Breast epithelium (tissue), 4 donors: ENCODE data around the gene IRF2BP2. TPM values are rescaled to one million over a fixed set of nuclear protein-coding genes. Genes with fewer than 3 reads are reported as not detected.

Experiments
- DNase-seq, 2 donors: peaks; one replicate each; pipeline ENCODE4 v3.0.0-alpha.2; 2019; ENCODE audit warnings: low spot score in 2 of 2
- H3K27ac ChIP-seq, 2 donors: fragments of 200-600 bp; sonication (generic) in 1 of 2; one replicate each; pipeline ENCODE4 v1.5.1; 2016 to 2019; ENCODE audit warnings: mild to moderate bottlenecking in 1 of 2
- H3K27me3 ChIP-seq, 2 donors: fragments of 200-600 bp; sonication (generic) in 1 of 2; one replicate each; pipeline versions ENCODE4 v1.5.1 to v1.6.0; 2017 to 2019; ENCODE audit warnings: control low read depth in 1 of 2, mild to moderate bottlenecking in 1 of 2
- H3K36me3 ChIP-seq: fragments of 200-600 bp; one replicate; pipeline ENCODE4 v1.5.1; 2019
- H3K4me1 ChIP-seq, 2 donors: fragments of 200-600 bp; sonication (generic); one replicate each; pipeline ENCODE4 v1.5.1; 2016 to 2019; ENCODE audit warnings: control low read depth in 1 of 2
- H3K4me3 ChIP-seq, 3 donors: fragments of 200-600 bp; sonication (generic); 1 replicate in 2 of 3; 2 replicates in 1 of 3; pipeline ENCODE4 v1.5.1; 2016 to 2019; ENCODE audit warnings: mild to moderate bottlenecking in 3 of 3, moderate library complexity in 2 of 3
- H3K9me3 ChIP-seq, 2 donors: fragments of 200-600 bp; sonication (generic) in 1 of 2; one replicate each; pipeline ENCODE4 v1.5.1; 2016 to 2019; ENCODE audit warnings: control low read depth in 1 of 2
- CTCF ChIP-seq, 3 donors: fragments of 450-650 bp; IDR thresholded peaks; one replicate each; pipeline ENCODE4 v1.5.1; 2016 to 2017; ENCODE audit warnings: antibody characterized with exemption in 3 of 3, mild to moderate bottlenecking in 3 of 3, moderate library complexity in 3 of 3
- POLR2A ChIP-seq: fragments of 450-650 bp; IDR thresholded peaks from one replicate; pipeline ENCODE4 v1.6.1; 2016; ENCODE audit warnings: antibody characterized with exemption, mild to moderate bottlenecking, moderate library complexity
- POLR2AphosphoS5 ChIP-seq, 3 donors: sonication (generic); formaldehyde crosslinking; IDR thresholded peaks; one replicate each; pipeline ENCODE4 v1.6.1; 2017; ENCODE audit warnings: antibody characterized with exemption in 3 of 3
- intact Hi-C: fragments of 100-400 bp; cut with DNase I; formaldehyde crosslinking; loops from one replicate; pipeline ENCODE4 v1.15.1; 2023; ENCODE audit warnings: low total_unique reads
- total RNA-seq, 3 donors: library from RNA; depleted of rRNA; stranded (reverse); fragments of >200 nt; gene quantifications; one replicate each; pipeline ENCODE4 v1.1.0, GENCODE V29; 2016

The IRF2BP2 gene
- total RNA-seq, 3 donors from 2014 or later = 60.3 to 108 (median 84.9) TPM

GRCh38 chr1:234621127-234621468, 11.1 kb upstream of the IRF2BP2 start:
- H3K4me3 ChIP-seq = no peak overlapping the region
- intact Hi-C loops = no loop called here
- H3K27ac ChIP-seq = no peak overlapping the region
- no peak for DNase-seq
- no peaks in the 10 kb centered on the region for H3K36me3 ChIP-seq
- TF ChIP-seq CTCF (IDR thresholded peaks at IDR 0.05) = no peak
- no peak for TF ChIP-seq POLR2A
- no peak for TF ChIP-seq POLR2AphosphoS5 (IDR thresholded peaks at IDR 0.05)
- peaks cover 3 to 14% of the 10 kb centered on the region in 2 donors for H3K4me1 ChIP-seq
- H3K9me3 ChIP-seq = no peaks in the 10 kb centered on the region
- no peaks in the 10 kb centered on the region for H3K27me3 ChIP-seq

- peaks cover 3 to 14% of the 10 kb centered on the region in 2 donors for H3K4me1 ChIP-seq
- intact Hi-C loops = no loop called here
- peak overlapping the region; percentile 53 to 100 for H3K27ac ChIP-seq
- no peak for DNase-seq
- H3K36me3 ChIP-seq = no peaks in the 10 kb centered on the region
- no peaks in the 10 kb centered on the region for H3K27me3 ChIP-seq
- no peaks in the 10 kb centered on the region for H3K9me3 ChIP-seq
- TF ChIP-seq POLR2AphosphoS5 (IDR thresholded peaks at IDR 0.05) (no peak), POLR2A (no peak), CTCF (IDR thresholded peaks at IDR 0.05) (no peak)
- no peak overlapping the region for H3K4me3 ChIP-seq
Measured at GRCh38 chr1:234620272-234621126, 10.5 kb upstream of the IRF2BP2 start.

GRCh38 chr1:234619794-234620247, 9.8 kb upstream of the IRF2BP2 start:
- no peaks in the 10 kb centered on the region for H3K9me3 ChIP-seq
- H3K27me3 ChIP-seq = no peaks in the 10 kb centered on the region
- peaks cover 3 to 14% of the 10 kb centered on the region in 2 donors for H3K4me1 ChIP-seq
- H3K36me3 ChIP-seq = no peaks in the 10 kb centered on the region
- intact Hi-C loops = no loop called here
- H3K27ac ChIP-seq = peak overlapping the region; percentile 53 to 100
- no peak for TF ChIP-seq POLR2A
- TF ChIP-seq CTCF (IDR thresholded peaks at IDR 0.05) = no peak
- TF ChIP-seq POLR2AphosphoS5 (IDR thresholded peaks at IDR 0.05) = no peak
- no peak overlapping the region for H3K4me3 ChIP-seq
- DNase-seq = no peak

GRCh38 chr1:234619071-234619480, 9.1 kb upstream of the IRF2BP2 start:
- Histone ChIP-seq H3K27ac (peak overlapping the region; percentile 71 to 100), H3K9me3 (no peaks in the 10 kb centered on the region), H3K36me3 (no peaks in the 10 kb centered on the region), H3K4me1 (peaks cover 3 to 17% of the 10 kb centered on the region in 2 donors), H3K27me3 (no peaks in the 10 kb centered on the region), H3K4me3 (no peak overlapping the region)
- intact Hi-C loops = no loop called here
- no peak for TF ChIP-seq POLR2A
- no peak for TF ChIP-seq POLR2AphosphoS5 (IDR thresholded peaks at IDR 0.05)
- TF ChIP-seq CTCF (IDR thresholded peaks at IDR 0.05) = no peak
- no peak for DNase-seq

- intact Hi-C loops = no loop called here
- no peak for TF ChIP-seq CTCF (IDR thresholded peaks at IDR 0.05)
- TF ChIP-seq POLR2A = no peak
- no peak for TF ChIP-seq POLR2AphosphoS5 (IDR thresholded peaks at IDR 0.05)
- DNase-seq = no peak
Measured at GRCh38 chr1:234618737-234619049, 8.7 kb upstream of the IRF2BP2 start.

More at GRCh38 chr1:234618737-234619049, 8.7 kb upstream of the IRF2BP2 start:
- H3K36me3 ChIP-seq = no peaks in the 10 kb centered on the region
- peaks cover 3 to 21% of the 10 kb centered on the region in 2 donors for H3K4me1 ChIP-seq
- peak overlapping the region; percentile 71 to 100 for H3K27ac ChIP-seq
- H3K9me3 ChIP-seq = no peaks in the 10 kb centered on the region
- H3K27me3 ChIP-seq = no peaks in the 10 kb centered on the region
- no peak overlapping the region for H3K4me3 ChIP-seq
